Activated CD8-positive, alpha-beta memory T cell treated with anti-CD3 and anti-CD28 coated beads for 36 hours (primary cell): Measurements from ENCODE around the gene IYD. TPM values are rescaled to one million over a fixed set of nuclear protein-coding genes. Genes with fewer than 3 reads are reported as not detected.

Experiments used
- CTCF ChIA-PET: fragments of 350-600 bp; sonication (Branson Sonifier 250); formaldehyde crosslinking; loops from one replicate; lab custom pipeline; 2021; ENCODE audit warnings: antibody characterized with exemption; lab: Charles Lee
- POLR2A ChIA-PET: fragments of 350-600 bp; sonication (Branson Sonifier 250); formaldehyde crosslinking; loops from one replicate; lab custom pipeline; 2021; ENCODE audit warnings: antibody characterized with exemption; lab: Charles Lee
- total RNA-seq, 2 experiments: library from RNA; stranded (reverse); gene quantifications; one replicate each; pipeline ENCODE4 v1.2.3, GENCODE V29; 2021

IYD gene
- not detected for total RNA-seq

GRCh38 chr6:150368762-150369161, at the start of gene IYD:
IYD (plus strand) TSS chr6:150369012; CDS start chr6:150369032, 20 bp downstream.
- ChIA-PET CTCF (no interaction called here), POLR2A (no interaction called here)

- ChIA-PET CTCF (no interaction called here), POLR2A (no interaction called here)
These were observed 48.9 kb upstream of the IYD start for GRCh38 chr6:150319924-150320323.

- POLR2A ChIA-PET: interaction anchor here (0.7 kb wide), 1 partner anchor 47 kb away, joined by 3 read pairs; no protein-coding TSS in a partner anchor
- CTCF ChIA-PET: no interaction called here
These were observed 48.4 kb upstream of the IYD start for GRCh38 chr6:150320442-150320841.

- CTCF ChIA-PET: no interaction called here
- POLR2A ChIA-PET: no interaction called here
These were observed 46.3 kb upstream of the IYD start for GRCh38 chr6:150322466-150322871.

- ChIA-PET CTCF (no interaction called here), POLR2A (no interaction called here)
These were observed 45.6 kb upstream of the IYD start for GRCh38 chr6:150323205-150323604.

GRCh38 chr6:150324044-150324443, 44.8 kb upstream of the IYD start:
- CTCF ChIA-PET: no interaction called here
- POLR2A ChIA-PET: no interaction called here

GRCh38 chr6:150325066-150325772, 43.6 kb upstream of the IYD start:
- ChIA-PET POLR2A (no interaction called here), CTCF (no interaction called here)

GRCh38 chr6:150327117-150327774, 41.6 kb upstream of the IYD start:
- POLR2A ChIA-PET: no interaction called here

GRCh38 chr6:150328744-150329405, 39.9 kb upstream of the IYD start:
- ChIA-PET CTCF (no interaction called here), POLR2A (no interaction called here)

More at GRCh38 chr6:150327117-150327774, 41.6 kb upstream of the IYD start:
- CTCF ChIA-PET: interaction anchor here (1.4 kb wide), 1 partner anchor 22 kb away, joined by 3 read pairs; no protein-coding TSS in a partner anchor

- CTCF ChIA-PET: no interaction called here
These were observed 37.5 kb upstream of the IYD start for GRCh38 chr6:150331344-150331743.

GRCh38 chr6:150332939-150333584, 35.8 kb upstream of the IYD start:
- CTCF ChIA-PET: no interaction called here
- POLR2A ChIA-PET: no interaction called here

More at GRCh38 chr6:150331344-150331743, 37.5 kb upstream of the IYD start:
- POLR2A ChIA-PET: no interaction called here

- POLR2A ChIA-PET: no interaction called here
- CTCF ChIA-PET: no interaction called here
These were observed 35.2 kb upstream of the IYD start for GRCh38 chr6:150333585-150333941.

- ChIA-PET POLR2A (no interaction called here), CTCF (interaction anchor here (0.6 to 1.3 kb wide), 2 partner anchors 179 to 551 kb away, joined by 3 to 5 read pairs; no protein-coding TSS in a partner anchor)
These were observed 33.7 kb upstream of the IYD start for GRCh38 chr6:150334790-150335783.

- POLR2A ChIA-PET: no interaction called here
- CTCF ChIA-PET: interaction anchor here (0.6 to 1.7 kb wide), 3 partner anchors 35 to 479 kb away, joined by 3 to 4 read pairs (median 3); no protein-coding TSS in a partner anchor
These were observed 32.5 kb upstream of the IYD start for GRCh38 chr6:150336299-150336698.

GRCh38 chr6:150336708-150337107, 32.1 kb upstream of the IYD start:
- ChIA-PET POLR2A (no interaction called here), CTCF (interaction anchor here (0.6 to 1.7 kb wide), 3 partner anchors 34 to 478 kb away, joined by 3 to 4 read pairs (median 3); no protein-coding TSS in a partner anchor)

GRCh38 chr6:150342126-150342525, 26.7 kb upstream of the IYD start:
- CTCF ChIA-PET: no interaction called here
- POLR2A ChIA-PET: no interaction called here

GRCh38 chr6:150343434-150343833, 25.4 kb upstream of the IYD start:
- POLR2A ChIA-PET: no interaction called here
- CTCF ChIA-PET: no interaction called here

GRCh38 chr6:150345781-150346180, 23.0 kb upstream of the IYD start:
- ChIA-PET POLR2A (no interaction called here), CTCF (no interaction called here)

GRCh38 chr6:150346346-150346745, 22.5 kb upstream of the IYD start:
- POLR2A ChIA-PET: no interaction called here
- CTCF ChIA-PET: no interaction called here
